22Rv1 (cell line): Measurements from ENCODE around the gene KRT7.
"Not testable (repeated sequence)": the region's sequence is repeated elsewhere in the genome, so short reads cannot be mapped to it uniquely, and the experiment has no call there.

Source experiments
- H3K27ac ChIP-seq: fragments of 450-650 bp; 2 replicates; pipeline ENCODE4 v1.5.1; 2017
- ZFX ChIP-seq: fragments of 450-650 bp; IDR thresholded peaks from 2 replicates; pipeline ENCODE4 v1.6.1; 2017; ENCODE audit warnings: antibody characterized with exemption, borderline replicate concordance
- TF ChIP-seq, protein P1 (sequence below): fragments of 450-650 bp; IDR thresholded peaks from 2 replicates; pipeline ENCODE4 v1.5.1; 2017; ENCODE audit warnings: mild to moderate bottlenecking

KRT7 gene

DNA sequence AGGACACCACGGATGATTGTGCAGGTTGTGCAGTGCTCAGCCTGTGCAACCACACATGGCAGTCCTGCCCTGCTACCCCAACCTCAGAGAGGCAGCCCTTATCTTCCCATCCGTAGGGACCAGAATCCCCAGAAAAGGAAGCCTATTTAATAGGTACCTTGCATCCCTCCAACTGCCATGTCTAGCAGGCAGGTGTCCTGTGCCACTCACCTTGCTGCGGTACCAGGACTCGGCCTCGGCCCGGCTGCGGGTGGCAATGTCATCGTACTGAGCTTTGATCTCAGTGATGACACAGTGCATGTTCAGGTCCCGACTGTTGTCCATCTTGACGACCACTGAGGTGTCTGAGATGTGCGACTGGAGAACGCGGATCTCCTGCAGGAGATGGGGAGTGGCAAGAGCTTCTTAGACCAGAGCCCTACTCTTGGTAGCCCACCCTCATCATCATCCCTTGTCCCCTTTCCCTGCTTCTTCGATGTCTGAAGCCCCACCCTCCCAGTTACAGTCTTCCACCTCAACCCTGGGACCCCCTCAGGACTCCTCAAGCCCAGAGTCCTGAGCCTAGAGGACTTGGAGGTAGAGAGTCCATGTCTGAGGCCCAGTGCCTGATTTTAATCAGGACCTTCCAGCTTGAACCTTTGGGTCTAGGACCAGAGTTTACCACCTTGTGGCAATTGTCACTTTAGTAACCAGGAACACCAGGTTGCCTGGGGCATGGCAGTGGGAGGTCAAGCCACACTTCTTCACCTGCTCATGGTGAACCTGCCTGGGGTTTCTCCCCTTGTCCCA lies 20.5 kb downstream of the KRT7 start:
- no peak for TF ChIP-seq ZFX
- TF ChIP-seq, protein P1, sequence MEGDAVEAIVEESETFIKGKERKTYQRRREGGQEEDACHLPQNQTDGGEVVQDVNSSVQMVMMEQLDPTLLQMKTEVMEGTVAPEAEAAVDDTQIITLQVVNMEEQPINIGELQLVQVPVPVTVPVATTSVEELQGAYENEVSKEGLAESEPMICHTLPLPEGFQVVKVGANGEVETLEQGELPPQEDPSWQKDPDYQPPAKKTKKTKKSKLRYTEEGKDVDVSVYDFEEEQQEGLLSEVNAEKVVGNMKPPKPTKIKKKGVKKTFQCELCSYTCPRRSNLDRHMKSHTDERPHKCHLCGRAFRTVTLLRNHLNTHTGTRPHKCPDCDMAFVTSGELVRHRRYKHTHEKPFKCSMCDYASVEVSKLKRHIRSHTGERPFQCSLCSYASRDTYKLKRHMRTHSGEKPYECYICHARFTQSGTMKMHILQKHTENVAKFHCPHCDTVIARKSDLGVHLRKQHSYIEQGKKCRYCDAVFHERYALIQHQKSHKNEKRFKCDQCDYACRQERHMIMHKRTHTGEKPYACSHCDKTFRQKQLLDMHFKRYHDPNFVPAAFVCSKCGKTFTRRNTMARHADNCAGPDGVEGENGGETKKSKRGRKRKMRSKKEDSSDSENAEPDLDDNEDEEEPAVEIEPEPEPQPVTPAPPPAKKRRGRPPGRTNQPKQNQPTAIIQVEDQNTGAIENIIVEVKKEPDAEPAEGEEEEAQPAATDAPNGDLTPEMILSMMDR: no peak
- no peak overlapping the region for H3K27ac ChIP-seq

DNA sequence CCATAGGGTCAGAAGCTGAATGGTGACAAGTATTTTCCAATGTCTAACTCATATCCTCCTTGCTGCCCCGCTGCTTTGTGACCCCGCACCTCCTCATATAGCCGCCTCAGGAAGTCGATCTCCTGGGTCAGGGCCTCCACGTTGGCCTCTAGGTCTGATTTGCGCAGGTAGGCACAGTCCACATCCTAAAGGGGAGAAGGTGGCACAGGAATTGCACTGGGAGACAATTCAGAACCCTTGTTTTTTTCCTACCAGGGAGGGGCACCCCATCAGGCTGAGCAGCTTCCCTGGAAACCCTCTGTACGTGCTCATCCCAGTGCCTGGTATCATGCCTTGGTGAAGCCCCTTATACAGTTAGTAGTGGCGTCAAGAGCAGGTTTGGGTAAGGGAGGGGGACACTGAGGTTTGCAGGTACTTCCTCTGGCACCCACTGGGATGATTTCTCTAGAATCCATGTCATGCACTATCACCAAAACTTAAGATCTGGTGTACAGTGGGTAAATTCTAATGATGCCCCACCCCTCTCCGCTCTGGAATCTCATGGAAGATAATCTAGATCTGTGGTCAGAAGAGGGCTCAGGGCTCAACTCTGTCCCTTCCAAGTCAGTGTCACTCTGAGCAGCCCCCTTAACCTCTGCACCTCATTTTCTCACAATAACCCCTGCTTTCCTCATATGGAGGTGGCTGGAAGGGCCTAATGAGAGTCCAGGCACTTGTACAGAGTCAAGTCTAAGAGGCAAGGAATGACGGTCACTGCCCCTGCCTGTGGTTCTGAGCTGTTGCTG lies 21.3 kb downstream of the KRT7 start:
- TF ChIP-seq ZFX: no peak
- TF ChIP-seq, protein P1: no peak
- no peak overlapping the region for H3K27ac ChIP-seq

DNA sequence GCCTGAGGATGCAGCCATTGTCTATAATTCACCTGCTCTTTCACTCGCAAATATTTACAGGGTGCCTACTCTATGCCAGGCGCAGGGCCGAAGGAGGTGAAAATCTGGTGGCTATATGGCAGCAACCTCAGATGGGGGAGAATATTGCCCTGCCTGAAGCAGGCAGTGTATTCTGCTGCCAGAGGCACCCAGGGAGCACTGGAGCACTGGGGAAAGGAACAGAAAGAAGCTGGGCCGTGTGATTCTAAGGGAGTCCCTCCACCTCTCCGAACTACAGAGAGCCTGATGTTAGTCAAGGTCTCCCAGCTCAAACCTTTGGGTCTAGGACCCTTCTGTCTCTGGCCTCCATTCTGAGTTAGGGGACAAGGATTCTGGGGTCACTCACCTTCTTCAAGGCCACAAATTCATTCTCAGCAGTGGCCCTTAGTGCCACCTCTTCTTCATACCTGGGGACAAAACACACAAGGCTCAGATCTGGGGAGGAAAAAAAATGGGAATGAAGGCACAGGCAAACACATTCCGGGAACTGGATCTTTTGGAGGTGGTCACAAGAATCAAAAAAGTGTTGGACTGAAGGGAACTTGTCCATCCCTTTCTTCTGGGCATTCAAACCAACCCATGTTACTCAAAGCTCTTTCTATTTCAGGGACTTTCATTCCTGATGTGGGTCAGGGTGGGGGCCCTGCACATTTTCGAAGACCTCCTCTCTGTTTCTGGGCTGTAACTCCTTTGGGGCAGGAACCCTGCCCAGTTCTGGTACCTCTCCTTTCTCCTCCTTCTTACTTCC lies 22.1 kb downstream of the KRT7 start:
- H3K27ac ChIP-seq: no peak overlapping the region

DNA sequence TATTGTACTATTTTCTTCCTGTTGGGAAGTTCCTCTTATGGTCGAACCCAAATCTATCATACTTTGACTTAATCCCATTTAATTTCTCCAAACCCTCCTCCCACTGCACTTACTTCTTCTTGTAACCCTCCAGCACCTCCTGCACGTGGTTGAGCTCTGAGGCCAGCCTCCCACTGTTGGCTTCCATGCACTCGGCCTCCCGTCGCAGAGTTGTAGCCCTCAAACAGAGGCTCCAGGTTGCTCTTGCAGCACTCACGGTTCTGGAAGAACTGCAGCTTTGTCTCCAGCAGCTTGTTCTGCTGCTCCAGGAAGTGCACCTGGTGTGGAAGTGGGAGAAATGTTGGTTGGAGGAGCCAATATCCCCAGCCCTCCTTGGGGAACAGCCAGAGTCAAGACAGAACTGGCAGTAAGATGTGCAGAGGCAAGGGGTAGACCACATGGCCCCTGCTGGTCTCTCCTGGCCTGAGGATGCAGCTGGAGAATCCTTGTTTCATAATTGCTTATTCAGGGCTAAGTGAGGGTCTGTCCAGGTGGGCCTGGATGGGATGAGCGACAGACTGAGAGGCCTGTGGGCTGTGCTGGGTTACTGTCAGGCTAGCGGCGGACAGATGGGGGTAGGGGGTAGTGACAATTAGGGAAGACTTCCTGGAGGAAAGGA lies 23.0 kb downstream of the KRT7 start:
- H3K27ac ChIP-seq: no peak overlapping the region
- TF ChIP-seq ZFX: no peak
- TF ChIP-seq, protein P1: no peak

More for the DNA sequence above, 22.1 kb downstream of the KRT7 start:
- TF ChIP-seq, protein P1: no peak
- no peak for TF ChIP-seq ZFX

DNA sequence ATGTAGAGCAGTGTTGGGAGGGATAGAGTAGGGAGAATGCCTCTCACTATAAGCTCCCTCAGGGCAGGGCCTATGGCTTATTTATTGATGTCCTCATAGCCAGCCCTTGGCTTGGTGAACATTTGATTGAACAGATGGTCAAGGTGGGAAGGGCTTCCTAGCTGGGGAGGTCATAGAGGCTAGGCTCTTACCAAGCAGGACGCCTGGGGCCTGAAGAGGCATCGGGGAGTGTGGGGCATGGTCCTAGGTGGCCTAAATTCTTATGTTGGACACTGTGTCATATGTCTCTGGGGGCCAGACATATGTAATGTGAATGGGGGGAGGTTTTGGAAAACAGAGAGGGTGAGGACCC lies 23.5 kb downstream of the KRT7 start:
- H3K27ac ChIP-seq: no peak overlapping the region
- no peak for TF ChIP-seq ZFX
- TF ChIP-seq, protein P1: no peak

DNA sequence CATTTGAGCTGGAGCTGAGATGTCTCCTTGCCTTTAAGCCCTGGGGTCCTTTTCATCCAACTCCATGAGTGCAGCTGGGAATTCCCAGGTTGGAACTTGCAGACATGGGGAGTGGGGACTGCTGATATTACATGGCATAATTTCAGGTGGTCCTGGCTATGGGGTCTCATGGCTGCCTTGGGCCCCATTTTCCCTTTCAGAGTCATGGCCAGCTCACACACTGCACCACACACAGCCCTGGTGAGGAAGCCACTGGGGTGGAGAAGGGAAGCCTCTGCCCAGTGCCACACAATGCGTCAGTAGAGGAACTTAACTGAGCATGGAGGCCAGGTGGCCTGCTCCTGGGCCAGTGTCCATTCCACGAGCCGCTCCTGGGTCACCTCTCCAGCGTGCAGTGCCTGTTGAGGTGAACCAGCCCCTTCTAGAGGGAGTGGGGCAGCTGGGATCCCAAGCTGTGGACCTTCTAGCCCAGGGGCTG lies 24.1 kb downstream of the KRT7 start:
- H3K27ac ChIP-seq: no peak overlapping the region
- TF ChIP-seq, protein P1: no peak
- TF ChIP-seq ZFX: no peak

DNA sequence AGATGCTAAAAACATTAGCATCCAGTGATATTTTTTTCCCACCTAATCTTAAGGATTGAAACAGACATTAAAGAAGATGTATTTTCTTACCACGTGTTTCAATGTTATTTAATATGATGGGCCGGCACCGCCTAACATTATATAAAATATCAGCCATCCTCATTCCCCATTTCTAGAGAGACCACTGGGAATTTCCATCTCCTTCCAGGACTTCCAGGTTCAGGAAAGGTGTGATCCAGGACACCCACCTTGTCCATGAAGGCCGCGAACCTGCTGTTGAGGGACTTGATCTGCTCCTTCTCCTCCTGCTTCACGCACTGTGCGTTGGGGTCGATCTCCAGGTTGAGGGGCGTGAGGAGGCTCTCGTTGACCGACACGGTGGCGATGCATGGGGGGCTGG lies 24.9 kb downstream of the KRT7 start:
- not testable (repeated sequence) for H3K27ac ChIP-seq
